Kidney (tissue), 14 donors: ENCODE data around the gene NOD1. TPM values are rescaled to one million over a fixed set of nuclear protein-coding genes. Genes with fewer than 3 reads are reported as not detected.

Experiments used
- DNase-seq, 5 donors: peaks; one replicate each; pipeline ENCODE4 v3.0.0-alpha.2; 2013 to 2020
- FAIRE-seq: peaks from 2 replicates; lab custom pipeline; 2012; peaks lifted over from hg19 to GRCh38; lab: Jason Lieb, UNC
- H3K27ac ChIP-seq, 2 donors: one replicate each; pipeline ENCODE4 v1.7.0; 2013; ENCODE audit warnings: low read depth in 2 of 2, low read length in 2 of 2, inconsistent platforms in 1 of 2
- H3K27me3 ChIP-seq: one replicate; pipeline ENCODE4 v1.7.1; 2013; ENCODE audit warnings: low read length, inconsistent platforms; ENCODE audit not compliant: control insufficient read depth, insufficient read depth
- H3K36me3 ChIP-seq, 3 donors: one replicate each; pipeline versions ENCODE4 v1.7.0 to v1.7.1; 2013; ENCODE audit warnings: low read length in 3 of 3, control low read depth in 1 of 3, inconsistent platforms in 1 of 3; ENCODE audit not compliant: insufficient read depth in 3 of 3, control insufficient read depth in 2 of 3
- H3K4me1 ChIP-seq, 3 donors: one replicate each; pipeline versions ENCODE4 v1.7.0 to v1.7.1; 2013; ENCODE audit warnings: low read length in 3 of 3, inconsistent platforms in 1 of 3, low read depth in 1 of 3; ENCODE audit not compliant: control insufficient read depth in 2 of 3, insufficient read depth in 2 of 3
- H3K4me3 ChIP-seq, 3 donors: one replicate each; pipeline versions ENCODE4 v1.7.0 to v1.8.1; 2013; ENCODE audit warnings: low read length in 3 of 3, control low read depth in 1 of 3, inconsistent platforms in 1 of 3
- H3K9ac ChIP-seq, 3 donors: one replicate each; pipeline versions ENCODE4 v1.7.0 to v1.7.1; 2013; ENCODE audit warnings: low read length in 3 of 3, control low read depth in 1 of 3, inconsistent platforms in 1 of 3
- H3K9me3 ChIP-seq, 3 donors: one replicate each; pipeline versions ENCODE4 v1.7.0 to v1.7.1; 2013; ENCODE audit warnings: low read length in 3 of 3, control low read depth in 1 of 3, inconsistent platforms in 1 of 3; ENCODE audit not compliant: control insufficient read depth in 2 of 3, insufficient read depth in 1 of 3
- CTCF ChIP-seq: IDR thresholded peaks from 3 replicates; pipeline ENCODE4 v1.5.1; 2012; ENCODE audit warnings: mild to moderate bottlenecking, moderate library complexity, borderline replicate concordance; ENCODE audit not compliant: insufficient read depth; ENCODE audit errors: extremely low read depth
- intact Hi-C: fragments of 100-400 bp; cut with DNase I; formaldehyde crosslinking; loops from one replicate; pipeline ENCODE4 v1.11.1; 2022
- polyA plus RNA-seq: library from polyadenylated mRNA; stranded (reverse); fragments of 350-450 nt; fragmentation: Illumina TruSeq; extraction: RNeasy Lipid Tissue Mini Kit (QIAGEN cat#74804); gene quantifications from one replicate; pipeline ENCODE4 v1.2.3, GENCODE V29; 2014; ENCODE audit warnings: low read depth, low replicate concordance; ENCODE audit not compliant: insufficient read depth
- total RNA-seq: library from RNA; stranded (reverse); fragmentation: NEBNext Ultra II Directional; extraction: Animal tissue kit (Norgen Biotek cat#: 25700); gene quantifications from one replicate; pipeline ENCODE4 v1.2.1, GENCODE V29; 2021
- donor health status: control.
- donor health status: control.
- donor health status: control.
- donor health status: control.
- donor health status: control.
- donor health status: DM: yes; HTN: yes; CAD: no.
- donor health status: Normal renal cell carcinoma (clear cell type).

The NOD1 gene
- total and polyA plus RNA-seq, 2 donors from 2014 or later = 3.8 to 15.6 TPM

GRCh38 chr7:30459591-30460245 lies 18.9 kb downstream of the NOD1 start:
- FAIRE-seq (no peak), DNase-seq (peak in 3 of 5 donors; percentile 41 to 73 (median 63))
- Histone ChIP-seq H3K27ac (peak overlapping the region; percentile 6 to 57), H3K27me3 (no peaks in the 10 kb centered on the region), H3K9me3 (no peaks in the 10 kb centered on the region), H3K36me3 (peaks cover 0 to 10% (median 0%) of the 10 kb centered on the region in 3 donors), H3K4me1 (peaks cover 0 to 4% (median 3%) of the 10 kb centered on the region in 3 donors), H3K4me3 (peak overlapping the region in 2 of 3 donors; percentile 7), H3K9ac (no peak overlapping the region)
- intact Hi-C loops = no loop called here
- TF ChIP-seq CTCF = no peak

- Histone ChIP-seq H3K4me1 (peaks cover 0 to 3% (median 0%) of the 10 kb centered on the region in 3 donors), H3K9ac (no peak overlapping the region), H3K9me3 (no peaks in the 10 kb centered on the region), H3K4me3 (no peak overlapping the region), H3K36me3 (peaks cover 0 to 15% (median 0%) of the 10 kb centered on the region in 3 donors), H3K27ac (no peak overlapping the region), H3K27me3 (no peaks in the 10 kb centered on the region)
- no peak for DNase-seq
- no peak for TF ChIP-seq CTCF
- FAIRE-seq = no peak
- intact Hi-C loops = no loop called here
These were observed 20.3 kb downstream of the NOD1 start for GRCh38 chr7:30458311-30458710.

GRCh38 chr7:30453921-30454320 lies 24.7 kb downstream of the NOD1 start:
- Histone ChIP-seq H3K9ac (no peak overlapping the region), H3K27me3 (no peaks in the 10 kb centered on the region), H3K27ac (no peak overlapping the region), H3K4me1 (peaks cover 0 to 2% (median 0%) of the 10 kb centered on the region in 3 donors), H3K4me3 (no peak overlapping the region), H3K9me3 (no peaks in the 10 kb centered on the region), H3K36me3 (peaks cover 0 to 15% (median 2%) of the 10 kb centered on the region in 3 donors)
- intact Hi-C loops = no loop called here
- DNase-seq (no peak), FAIRE-seq (no peak)
- TF ChIP-seq CTCF = no peak
